AG09319 (cell line): ENCODE results near the gene DROSHA.

Experiments used
- DNase-seq: peaks from one replicate; pipeline ENCODE4 v3.0.0-alpha.2; 2010; ENCODE audit warnings: low read depth; ENCODE audit errors: extremely low read depth
- CTCF ChIP-seq: IDR thresholded peaks from 2 replicates; pipeline ENCODE4 v1.5.1; 2011; ENCODE audit warnings: low read depth, mild to moderate bottlenecking, inconsistent platforms, low read length, moderate library complexity

The DROSHA gene

GRCh38 chr5:31435730-31436129, 96.2 kb downstream of the DROSHA start:
- no peak for TF ChIP-seq CTCF
- no peak for DNase-seq

DNA sequence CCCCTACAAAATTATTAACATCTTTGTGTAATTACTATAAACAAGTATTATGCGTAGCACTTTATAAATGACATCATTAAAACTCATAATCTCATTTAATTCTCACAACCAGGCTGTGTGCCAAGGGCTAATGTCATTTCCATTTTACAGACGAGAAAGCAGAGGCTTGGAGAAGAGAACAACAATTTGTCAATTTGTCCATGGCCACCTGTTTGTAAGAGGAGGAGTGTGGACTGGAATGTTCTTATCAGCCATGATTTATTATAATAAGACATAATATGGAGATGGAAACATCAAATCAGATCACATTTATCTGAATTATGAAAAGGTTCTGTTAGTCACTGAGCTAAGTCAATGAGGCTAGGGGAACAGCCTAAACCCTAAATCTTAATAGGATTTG, 97.0 kb downstream of the DROSHA start:
- DNase-seq, result no peak

DNA sequence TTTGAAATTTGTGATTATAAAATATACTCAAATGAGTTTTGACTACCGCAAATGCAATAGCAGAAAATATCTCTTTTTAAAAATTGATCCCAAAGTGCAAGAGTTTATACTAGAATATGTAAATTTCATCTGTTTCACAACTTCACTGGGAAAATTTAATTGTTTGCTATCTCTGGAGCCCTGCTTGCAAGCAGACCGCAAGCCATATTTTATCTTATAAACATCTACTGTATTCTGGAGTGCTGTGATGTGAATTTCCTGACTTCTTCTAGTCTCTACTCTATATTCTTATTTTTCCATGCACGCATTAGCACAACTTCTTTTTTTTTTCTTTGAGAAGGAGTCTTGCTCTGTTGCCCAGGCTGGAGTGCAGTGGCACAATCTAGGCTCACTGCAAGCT, 98.7 kb downstream of the DROSHA start:
- no peak for DNase-seq

More for the DNA sequence above, 97.0 kb downstream of the DROSHA start:
- no peak for TF ChIP-seq CTCF

GRCh38 chr5:31427724-31428309, 104.1 kb downstream of the DROSHA start:
- DNase-seq, result no peak
- TF ChIP-seq CTCF, result no peak

More for the DNA sequence above, 98.7 kb downstream of the DROSHA start:
- no peak for TF ChIP-seq CTCF

DNA sequence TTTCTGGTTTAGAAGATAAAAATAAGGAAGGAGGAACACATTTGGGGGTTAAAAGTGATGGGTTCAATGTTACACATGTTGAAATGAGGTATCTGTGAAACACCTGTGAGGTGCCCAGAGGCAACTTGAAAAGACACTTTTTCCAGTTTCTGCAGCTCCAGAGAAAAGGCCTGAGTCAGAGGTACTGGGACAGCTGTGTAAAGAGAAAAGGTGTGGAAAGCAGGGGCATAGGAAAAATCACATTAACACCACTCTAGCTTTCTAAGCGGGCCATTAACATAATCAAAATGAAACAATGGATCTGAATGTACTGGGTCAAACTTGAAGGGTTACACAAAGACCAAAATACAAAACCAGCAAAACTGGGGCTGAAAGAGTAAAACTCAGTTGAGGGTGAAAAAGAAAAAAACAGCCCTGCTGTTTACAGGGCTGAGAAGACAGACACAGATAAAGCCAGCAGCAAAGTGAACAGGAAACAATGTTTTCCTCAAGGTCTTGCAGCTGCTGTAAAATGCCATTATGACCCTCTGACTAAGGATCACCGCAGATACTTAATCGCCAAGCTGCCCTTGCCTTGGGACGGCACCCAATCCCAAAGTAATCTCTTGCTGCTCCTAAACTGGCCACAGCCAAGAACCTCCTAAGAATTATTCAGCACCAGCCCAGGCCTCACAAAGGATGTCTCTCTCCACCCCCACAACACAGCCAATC, 104.7 kb downstream of the DROSHA start:
- no peak for TF ChIP-seq CTCF
- DNase-seq, result no peak

- no peak for DNase-seq
- TF ChIP-seq CTCF, result no peak
These were observed 109.9 kb downstream of the DROSHA start for GRCh38 chr5:31421806-31422586.

DNA sequence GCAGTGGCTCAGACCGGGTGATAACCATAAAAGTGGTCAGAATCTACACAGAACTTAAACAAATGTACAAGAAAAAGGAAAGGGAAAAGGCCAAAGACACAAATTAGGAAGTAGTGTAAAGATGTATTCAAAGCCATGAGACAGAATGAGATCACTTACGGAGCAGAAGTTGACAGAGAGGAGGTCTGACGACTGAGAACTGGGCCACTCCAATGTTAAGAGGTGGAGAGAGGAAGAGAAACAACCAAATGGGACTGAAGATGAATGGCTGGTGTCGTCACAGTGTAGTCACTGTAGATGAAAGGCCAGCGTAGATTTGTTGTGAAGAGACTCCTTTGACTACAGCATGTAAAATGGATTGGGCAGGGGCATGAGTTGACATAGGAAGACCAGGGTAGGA, 114.4 kb downstream of the DROSHA start:
- DNase-seq, result no peak
- no peak for TF ChIP-seq CTCF
